Mesenchymal stem cell (in vitro differentiated cells and primary cell): Measurements from ENCODE around the gene BAHD1.

ENCODE experiments used
- DNase-seq: peaks from one replicate; pipeline ENCODE4 v3.0.0-alpha.2; 2013
- H2AFZ ChIP-seq: one replicate; pipeline ENCODE4 v1.6.1; 2013; ENCODE audit warnings: low read depth, mild to moderate bottlenecking, control low read depth, inconsistent platforms, low read length, moderate library complexity
- H2AK5ac ChIP-seq: 2 replicates; pipeline ENCODE4 v1.6.1; 2013; ENCODE audit warnings: low read length, moderate library complexity, mild to moderate bottlenecking, inconsistent platforms; ENCODE audit not compliant: severe bottlenecking
- H2BK120ac ChIP-seq: one replicate; pipeline ENCODE4 v1.6.1; 2013; ENCODE audit warnings: low read depth, mild to moderate bottlenecking, inconsistent platforms, low read length, moderate library complexity
- H2BK12ac ChIP-seq, 2 experiments: one replicate each; pipeline ENCODE4 v1.6.1; 2013; ENCODE audit warnings: inconsistent platforms in 2 of 2, low read length in 2 of 2, mild to moderate bottlenecking in 2 of 2, moderate library complexity in 2 of 2, control low read depth in 1 of 2
- H2BK15ac ChIP-seq: one replicate; pipeline ENCODE4 v1.6.1; 2013; ENCODE audit warnings: mild to moderate bottlenecking, low read depth, inconsistent platforms; ENCODE audit not compliant: poor library complexity, severe bottlenecking
- H2BK5ac ChIP-seq: 2 replicates; pipeline ENCODE4 v1.6.1; 2013; ENCODE audit warnings: low read depth, mild to moderate bottlenecking, low read length, control low read depth, inconsistent platforms; ENCODE audit not compliant: poor library complexity, severe bottlenecking
- H3K14ac ChIP-seq, 2 experiments: one replicate each; pipeline ENCODE4 v1.6.1; 2013; ENCODE audit warnings: inconsistent platforms in 2 of 2, low read length in 2 of 2, control low read depth in 1 of 2, mild to moderate bottlenecking in 1 of 2, moderate library complexity in 1 of 2
- H3K18ac ChIP-seq, 2 experiments: one replicate each; pipeline ENCODE4 v1.6.1; 2013; ENCODE audit warnings: inconsistent platforms in 2 of 2, low read length in 2 of 2, control low read depth in 1 of 2, low read depth in 1 of 2, mild to moderate bottlenecking in 1 of 2
- H3K23ac ChIP-seq, 2 experiments: one replicate each; pipeline ENCODE4 v1.6.1; 2013; ENCODE audit warnings: inconsistent platforms in 2 of 2, low read length in 2 of 2, mild to moderate bottlenecking in 2 of 2, moderate library complexity in 2 of 2, control low read depth in 1 of 2
- H3K27ac ChIP-seq: 2 replicates; pipeline ENCODE4 v1.5.1; 2013; ENCODE audit warnings: mild to moderate bottlenecking, moderate library complexity, low read length, control low read depth, inconsistent platforms; ENCODE audit not compliant: poor library complexity, severe bottlenecking
- H3K27me3 ChIP-seq, 2 experiments: 2 replicates each; pipeline versions ENCODE4 v1.6.1 to v1.7.0; 2013; ENCODE audit warnings: low read length in 2 of 2, mild to moderate bottlenecking in 2 of 2, moderate library complexity in 2 of 2, control low read depth in 1 of 2, inconsistent platforms in 1 of 2; ENCODE audit not compliant: control insufficient read depth in 1 of 2, insufficient read depth in 1 of 2
- H3K36me3 ChIP-seq, 2 experiments: 2 replicates each; pipeline versions ENCODE4 v1.6.1 to v1.7.0; 2013; ENCODE audit warnings: low read length in 2 of 2, control low read depth in 1 of 2, inconsistent platforms in 1 of 2, low read depth in 1 of 2, mild to moderate bottlenecking in 1 of 2; ENCODE audit not compliant: insufficient read depth in 2 of 2, control insufficient read depth in 1 of 2
- H3K4ac ChIP-seq, 2 experiments: one replicate each; pipeline ENCODE4 v1.6.1; 2013; ENCODE audit warnings: inconsistent platforms in 2 of 2, low read length in 2 of 2, mild to moderate bottlenecking in 2 of 2, moderate library complexity in 2 of 2, control low read depth in 1 of 2, low read depth in 1 of 2
- H3K4me1 ChIP-seq: 2 replicates; pipeline ENCODE4 v1.6.1; 2013; ENCODE audit warnings: low read depth, low read length, control low read depth; ENCODE audit not compliant: control insufficient read depth, insufficient read depth
- H3K4me2 ChIP-seq: 2 replicates; pipeline ENCODE4 v1.6.1; 2013; ENCODE audit warnings: low read length, mild to moderate bottlenecking, inconsistent platforms; ENCODE audit not compliant: poor library complexity, severe bottlenecking
- H3K4me3 ChIP-seq, 2 experiments: 2 replicates each; pipeline versions ENCODE4 v1.5.1 to v1.7.0; 2013; ENCODE audit warnings: low read length in 2 of 2, mild to moderate bottlenecking in 2 of 2, control low read depth in 1 of 2, low read depth in 1 of 2; ENCODE audit not compliant: insufficient read depth in 1 of 2
- H3K79me1 ChIP-seq: replicated peaks from 2 replicates; pipeline ENCODE4 v1.6.1; 2013; ENCODE audit warnings: mild to moderate bottlenecking, control low read depth, low read length, inconsistent platforms; ENCODE audit not compliant: poor library complexity, severe bottlenecking
- H3K9ac ChIP-seq: 2 replicates; pipeline ENCODE4 v1.7.0; 2013; ENCODE audit warnings: mild to moderate bottlenecking, low read length, moderate library complexity
- H3K9me3 ChIP-seq: 2 replicates; pipeline ENCODE4 v1.7.0; 2013; ENCODE audit warnings: mild to moderate bottlenecking, low read length; ENCODE audit not compliant: control insufficient read depth
- H4K8ac ChIP-seq: one replicate; pipeline ENCODE4 v1.6.1; 2013; ENCODE audit warnings: inconsistent platforms, mild to moderate bottlenecking, low read length, moderate library complexity
- H4K91ac ChIP-seq: one replicate; pipeline ENCODE4 v1.6.1; 2013; ENCODE audit warnings: mild to moderate bottlenecking, low read length, inconsistent platforms
- WGBS: methylation state at CpG from one replicate; pipeline ENCODE4 v1.1.7; 2013; ENCODE audit warnings: mixed read lengths; 5-methylcytosine and 5-hydroxymethylcytosine counted together

Gene BAHD1

GRCh38 chr15:40486066-40486770, 45.5 kb downstream of the BAHD1 start:
- Histone ChIP-seq H3K18ac (no peak overlapping the region), H3K79me1 (no peaks in the 10 kb centered on the region), H3K9me3 (no peaks in the 10 kb centered on the region), H2BK15ac (no peak overlapping the region), H3K27ac (no peak overlapping the region), H3K27me3 (no peaks in the 10 kb centered on the region), H3K14ac (no peak overlapping the region), H2BK12ac (no peak overlapping the region), H2BK5ac (no peak overlapping the region), H2AFZ (no peak overlapping the region), H2AK5ac (no peak overlapping the region), H3K4ac (no peak overlapping the region), H4K8ac (no peak overlapping the region), H3K9ac (no peak overlapping the region), H4K91ac (no peak overlapping the region), H2BK120ac (no peak overlapping the region), H3K36me3 (no peaks in the 10 kb centered on the region), H3K4me3 (no peak overlapping the region), H3K23ac (no peak overlapping the region), H3K4me1 (no peaks in the 10 kb centered on the region), H3K4me2 (no peak overlapping the region)
- DNase-seq: no peak
- WGBS: 96% methylated on average over 36 of the region's 36 CpGs

DNA sequence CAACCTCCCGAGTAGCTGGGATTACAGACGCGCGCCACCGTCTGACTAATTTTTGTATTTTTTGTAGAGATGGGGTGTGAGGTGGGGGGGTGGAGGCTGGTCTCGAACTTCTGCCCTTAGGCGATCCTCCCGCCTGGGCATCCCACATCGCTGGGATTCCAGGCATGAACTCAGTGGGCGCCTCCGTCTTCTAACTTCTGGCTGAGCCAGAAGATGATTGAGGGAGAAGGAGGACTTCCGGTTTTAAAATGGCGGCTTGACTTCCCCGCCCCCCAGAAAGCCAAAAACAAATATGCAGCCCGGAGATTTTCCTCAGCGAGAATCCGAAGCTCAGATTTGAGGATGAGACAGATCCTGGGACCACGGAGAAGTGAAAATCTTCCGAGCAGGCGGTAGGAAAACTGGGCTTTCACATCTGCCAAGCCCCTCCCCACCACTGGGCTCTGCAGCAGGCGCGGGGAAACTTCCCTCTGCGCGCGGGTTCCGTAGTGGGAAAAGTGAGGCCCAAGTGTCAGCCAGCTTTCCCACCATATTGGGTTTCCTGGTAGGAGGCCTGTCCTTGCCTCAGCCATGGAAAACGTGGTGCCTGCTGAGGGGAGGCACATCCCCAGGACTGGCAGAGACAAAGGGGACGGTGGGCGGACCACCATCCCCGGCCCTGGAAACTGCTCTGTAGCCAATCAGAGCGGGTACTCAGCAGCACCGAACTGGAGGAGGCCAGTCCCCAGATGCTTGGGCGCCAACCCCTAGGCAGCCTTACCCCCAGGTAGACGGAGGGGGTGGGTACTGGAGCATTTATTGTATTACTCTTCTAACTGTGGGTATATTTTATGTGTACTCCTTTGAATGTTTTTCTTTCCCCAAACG, 47.3 kb downstream of the BAHD1 start:
- WGBS: 94% methylated on average over 32 of the region's 35 CpGs
- H3K23ac ChIP-seq: no peak overlapping the region
- no peak overlapping the region for H2BK15ac ChIP-seq
- no peaks in the 10 kb centered on the region for H3K4me1 ChIP-seq
- H3K79me1 ChIP-seq: no peaks in the 10 kb centered on the region
- no peak overlapping the region for H2BK5ac ChIP-seq
- no peak overlapping the region for H3K4ac ChIP-seq
- H2BK120ac ChIP-seq: no peak overlapping the region
- no peak overlapping the region for H3K4me3 ChIP-seq
- H2AK5ac ChIP-seq: no peak overlapping the region
- no peak overlapping the region for H3K27ac ChIP-seq
- DNase-seq: no peak
- no peak overlapping the region for H4K91ac ChIP-seq
- peaks cover 0 to 4% of the 10 kb centered on the region in 2 experiments for H3K27me3 ChIP-seq
- H3K18ac ChIP-seq: no peak overlapping the region
- H3K4me2 ChIP-seq: no peak overlapping the region
- no peak overlapping the region for H2AFZ ChIP-seq
- no peak overlapping the region for H4K8ac ChIP-seq
- no peak overlapping the region for H3K9ac ChIP-seq
- H3K36me3 ChIP-seq: no peaks in the 10 kb centered on the region
- no peak overlapping the region for H3K14ac ChIP-seq
- no peaks in the 10 kb centered on the region for H3K9me3 ChIP-seq
- no peak overlapping the region for H2BK12ac ChIP-seq

DNA sequence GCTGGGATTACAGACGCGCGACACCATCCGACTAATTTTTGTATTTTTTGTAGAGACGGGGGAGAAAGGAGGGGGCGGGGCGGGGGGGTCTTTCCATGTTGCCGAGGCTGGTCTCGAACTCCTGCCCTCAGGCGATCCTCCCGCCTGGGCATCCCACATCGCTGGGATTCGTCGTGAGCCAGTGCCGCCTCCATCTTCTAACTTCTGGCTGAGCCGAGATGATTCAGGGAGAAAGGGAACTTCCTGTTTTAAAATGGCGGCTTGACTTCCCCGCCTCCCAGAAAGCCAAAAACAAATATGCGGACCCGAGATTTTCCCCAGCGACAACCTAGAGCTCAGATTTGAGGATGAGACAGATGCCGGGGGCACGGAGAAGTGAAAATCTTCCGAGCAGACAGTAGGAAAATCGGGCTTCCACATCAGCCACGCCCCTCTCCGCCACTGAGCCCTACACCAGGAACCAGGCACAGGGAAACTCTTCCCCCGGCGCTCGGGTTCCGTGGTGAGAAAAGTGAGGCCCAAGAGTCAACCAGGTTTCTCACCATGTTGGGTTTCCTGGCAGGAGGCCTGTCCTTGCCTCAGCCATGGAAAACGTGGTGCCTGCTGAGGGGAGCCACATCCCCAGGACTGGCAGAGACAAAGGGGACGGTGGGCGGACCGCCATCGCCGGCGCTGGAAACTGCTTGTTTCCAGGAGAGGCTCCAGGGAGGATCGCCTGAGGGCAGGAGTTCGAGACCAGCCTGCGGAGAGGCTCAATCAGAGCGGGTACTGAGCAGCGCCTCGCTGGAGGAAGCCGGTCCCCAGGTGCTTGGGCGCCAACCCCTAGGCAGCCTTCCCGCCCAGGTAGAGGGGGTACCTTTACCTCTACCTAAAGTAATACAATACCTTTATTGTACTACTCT, 48.8 kb downstream of the BAHD1 start:
- no peak overlapping the region for H2BK15ac ChIP-seq
- no peak for DNase-seq
- WGBS: 95% methylated on average over 41 of the region's 47 CpGs
- no peak overlapping the region for H2BK5ac ChIP-seq
- no peaks in the 10 kb centered on the region for H3K79me1 ChIP-seq
- no peak overlapping the region for H2AFZ ChIP-seq
- H2BK120ac ChIP-seq: no peak overlapping the region
- peaks cover 0 to 15% of the 10 kb centered on the region in 2 experiments for H3K27me3 ChIP-seq
- H3K23ac ChIP-seq: no peak overlapping the region
- H3K4ac ChIP-seq: no peak overlapping the region
- H2AK5ac ChIP-seq: no peak overlapping the region
- H3K27ac ChIP-seq: no peak overlapping the region
- H4K8ac ChIP-seq: no peak overlapping the region
- no peak overlapping the region for H4K91ac ChIP-seq
- H3K36me3 ChIP-seq: no peaks in the 10 kb centered on the region
- no peak overlapping the region for H2BK12ac ChIP-seq
- no peak overlapping the region for H3K4me3 ChIP-seq
- no peaks in the 10 kb centered on the region for H3K4me1 ChIP-seq
- no peaks in the 10 kb centered on the region for H3K9me3 ChIP-seq
- H3K18ac ChIP-seq: no peak overlapping the region
- H3K14ac ChIP-seq: no peak overlapping the region
- no peak overlapping the region for H3K4me2 ChIP-seq
- no peak overlapping the region for H3K9ac ChIP-seq
